ENCODE results near the gene DUSP15.

GRCh38 chr20:31839782-31840487 is 30.4 kb downstream of the DUSP15 start:
- TF ChIP-seq PATZ1 (CRISPR knock-in tag; IDR thresholded peaks at IDR 0.05; ENCODE audit: borderline replicate concordance) (no peak), ZNF565 (CRISPR knock-in tag; conservative IDR thresholded peaks at IDR 0.05; ENCODE audit: low read depth) (no peak), CSRNP3 (CRISPR knock-in tag; IDR thresholded peaks at IDR 0.05) (no peak), RARB (CRISPR knock-in tag; IDR thresholded peaks at IDR 0.05) (no peak), PPARA (CRISPR knock-in tag; IDR thresholded peaks at IDR 0.05; ENCODE audit: borderline replicate concordance) (no peak)

Measured in SK-N-SH treated with all-trans-retinoic acid at 6 μM for 48 hours (cell line).